Activated effector memory CD4-positive, alpha-beta T cell treated with Interleukin-2 at 50 U/mL for 16 hours (primary cell): ENCODE results near the gene CBLN3.
"Not testable (repeated sequence)": the region's sequence is repeated elsewhere in the genome, so short reads cannot be mapped to it uniquely, and the experiment has no call there.

Source experiments
- DNase-seq: peaks from one replicate; pipeline ENCODE4 v3.0.0-alpha.2; 2020

CBLN3 gene

DNA sequence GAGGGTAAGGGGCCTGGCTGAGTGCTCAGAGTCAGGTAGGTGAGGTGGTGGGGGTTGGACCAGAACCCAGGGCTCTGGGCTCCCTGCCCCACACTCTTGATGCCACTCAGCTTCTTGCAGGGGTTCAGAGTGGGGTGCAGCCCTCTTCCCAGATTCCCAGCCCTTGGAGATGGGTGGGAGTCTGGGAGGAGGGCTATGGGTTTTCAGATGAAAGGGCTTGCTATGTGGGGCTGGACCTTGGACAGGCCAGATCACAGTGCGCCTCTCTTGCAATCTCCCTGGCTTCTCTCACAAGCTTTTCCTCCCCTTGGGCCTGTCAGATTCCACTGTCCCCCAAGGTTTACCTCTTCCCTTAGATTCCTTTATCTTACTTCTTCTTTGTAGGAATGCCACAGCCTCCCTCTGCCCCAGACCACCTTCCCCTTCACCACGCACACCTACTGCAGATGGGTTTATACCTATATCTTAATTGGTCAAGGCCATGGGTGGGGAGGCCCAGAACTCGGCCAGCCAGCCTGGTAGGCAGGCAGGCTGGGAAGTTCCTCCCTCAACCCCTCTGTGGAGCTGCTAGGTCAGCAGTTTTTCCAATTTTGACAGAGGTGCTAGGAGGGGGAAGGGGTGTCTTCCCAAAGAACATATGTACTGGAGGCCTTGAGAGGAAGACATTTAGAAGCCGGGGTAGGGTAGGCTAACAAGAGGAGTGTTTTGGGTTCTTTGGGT is 29.3 kb downstream of the CBLN3 start:
- no peak for DNase-seq

DNA sequence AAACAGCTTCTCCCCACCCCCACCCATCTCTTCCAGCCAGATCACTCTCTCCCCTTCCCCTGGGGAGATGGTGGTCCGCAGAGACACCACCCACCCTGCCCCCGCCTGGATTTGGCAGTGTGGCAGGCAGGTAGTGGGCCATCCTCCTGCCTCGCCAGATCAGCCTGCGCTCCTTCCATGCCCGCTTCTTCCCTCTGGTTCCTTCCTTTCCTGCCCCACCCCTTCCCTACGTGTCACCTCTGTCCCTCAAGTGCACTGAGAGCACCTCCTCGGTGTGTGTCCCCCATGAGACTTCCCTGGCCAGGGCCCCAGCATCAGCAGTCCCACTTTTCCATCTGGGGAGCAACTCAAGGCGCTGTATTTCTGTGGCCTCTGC is 30.0 kb downstream of the CBLN3 start:
- no peak for DNase-seq

DNA sequence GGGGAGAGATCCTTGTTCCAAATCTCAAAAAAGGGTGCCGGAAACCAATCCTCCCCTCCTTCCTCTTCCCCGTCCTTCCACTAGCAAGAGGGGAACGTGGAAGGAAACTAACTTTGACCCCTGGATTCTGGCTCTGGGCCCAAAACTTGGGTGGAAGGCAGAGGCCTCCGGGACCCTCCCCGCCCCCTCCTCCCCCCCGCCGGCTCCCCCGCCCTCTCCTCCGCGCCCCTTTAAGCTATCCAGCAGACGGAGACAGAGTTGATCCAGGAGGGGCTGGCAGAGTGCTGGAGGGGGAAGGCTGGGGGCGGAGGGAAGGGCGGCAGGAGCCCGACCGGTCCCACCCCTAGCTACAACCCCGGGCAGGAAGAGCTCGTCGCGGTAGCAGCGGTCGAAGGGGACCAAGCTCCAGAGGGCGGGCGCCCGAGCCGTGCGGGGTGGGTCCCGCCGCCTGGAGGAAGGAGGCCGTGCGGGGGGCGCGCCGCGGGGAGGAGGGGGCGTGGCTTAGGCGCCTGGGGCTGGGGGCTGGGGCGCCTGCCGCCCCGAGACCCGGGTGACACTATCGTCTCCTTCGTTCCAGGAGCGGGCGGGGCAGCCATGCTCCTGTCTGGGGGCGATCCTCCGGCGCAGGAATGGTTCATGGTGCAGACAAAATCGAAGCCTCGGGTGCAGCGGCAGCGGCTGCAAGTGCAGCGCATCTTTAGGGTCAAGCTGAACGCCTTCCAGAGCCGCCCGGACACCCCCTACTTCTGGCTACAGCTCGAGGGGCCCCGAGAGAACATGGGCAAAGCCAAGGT is 30.6 kb downstream of the CBLN3 start, which contains the start of gene NYNRIN:
TSS of gene NYNRIN (plus strand) at position 351 of the 794 bp plus-strand sequence. CDS start at position 595, 244 bp downstream.
- peak; percentile 14 for DNase-seq

DNA sequence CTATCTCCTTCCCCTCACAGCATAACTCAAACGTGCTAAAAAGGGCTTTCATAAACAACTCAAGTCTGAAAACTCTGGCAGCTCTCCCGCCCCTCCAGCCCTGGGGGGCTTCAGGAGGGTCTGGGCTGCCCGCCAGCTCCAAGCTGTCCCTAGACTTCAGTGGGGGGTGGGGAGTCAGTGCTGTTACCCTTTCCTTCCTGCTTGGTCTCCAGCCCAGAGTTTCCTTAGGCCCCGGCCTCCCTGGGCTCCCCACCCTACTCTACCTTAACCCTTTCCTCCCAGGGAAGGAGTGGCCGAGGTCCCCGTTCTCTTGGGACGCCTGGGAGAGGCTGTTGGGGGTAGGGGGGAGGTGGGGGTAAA is 31.2 kb downstream of the CBLN3 start:
- DNase-seq = no peak

DNA sequence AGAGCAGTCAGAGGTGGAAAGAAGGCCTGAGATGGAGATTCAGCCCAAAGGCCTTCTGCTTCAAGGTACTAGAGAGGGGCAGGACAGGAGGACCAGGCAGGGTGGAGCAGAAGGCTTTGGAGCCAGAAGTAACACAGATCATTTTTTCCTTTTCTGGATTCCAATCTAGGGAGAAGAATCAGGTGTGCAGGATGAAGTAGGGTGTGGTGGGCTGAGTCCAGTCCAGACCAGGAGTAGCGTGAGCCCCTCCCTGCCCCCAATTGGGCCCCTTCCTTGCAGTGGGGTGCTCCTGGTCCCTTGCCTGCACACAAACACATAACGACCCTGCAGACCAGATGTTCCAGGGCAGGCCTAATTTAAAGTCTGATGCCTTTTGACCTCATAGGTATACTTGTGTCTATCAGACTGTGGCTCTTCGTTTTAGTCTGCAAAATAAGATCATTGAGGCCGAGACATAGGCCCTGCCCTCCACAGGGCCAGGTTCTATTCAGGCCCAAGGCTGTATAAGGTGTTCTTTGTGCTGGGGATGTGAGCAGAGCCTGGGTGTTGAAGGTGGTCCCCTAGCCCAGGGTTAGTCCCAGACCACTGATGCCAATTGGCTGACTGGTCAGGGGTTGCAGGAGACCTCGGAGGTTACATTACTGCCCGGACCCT is 31.7 kb downstream of the CBLN3 start:
- DNase-seq = no peak

DNA sequence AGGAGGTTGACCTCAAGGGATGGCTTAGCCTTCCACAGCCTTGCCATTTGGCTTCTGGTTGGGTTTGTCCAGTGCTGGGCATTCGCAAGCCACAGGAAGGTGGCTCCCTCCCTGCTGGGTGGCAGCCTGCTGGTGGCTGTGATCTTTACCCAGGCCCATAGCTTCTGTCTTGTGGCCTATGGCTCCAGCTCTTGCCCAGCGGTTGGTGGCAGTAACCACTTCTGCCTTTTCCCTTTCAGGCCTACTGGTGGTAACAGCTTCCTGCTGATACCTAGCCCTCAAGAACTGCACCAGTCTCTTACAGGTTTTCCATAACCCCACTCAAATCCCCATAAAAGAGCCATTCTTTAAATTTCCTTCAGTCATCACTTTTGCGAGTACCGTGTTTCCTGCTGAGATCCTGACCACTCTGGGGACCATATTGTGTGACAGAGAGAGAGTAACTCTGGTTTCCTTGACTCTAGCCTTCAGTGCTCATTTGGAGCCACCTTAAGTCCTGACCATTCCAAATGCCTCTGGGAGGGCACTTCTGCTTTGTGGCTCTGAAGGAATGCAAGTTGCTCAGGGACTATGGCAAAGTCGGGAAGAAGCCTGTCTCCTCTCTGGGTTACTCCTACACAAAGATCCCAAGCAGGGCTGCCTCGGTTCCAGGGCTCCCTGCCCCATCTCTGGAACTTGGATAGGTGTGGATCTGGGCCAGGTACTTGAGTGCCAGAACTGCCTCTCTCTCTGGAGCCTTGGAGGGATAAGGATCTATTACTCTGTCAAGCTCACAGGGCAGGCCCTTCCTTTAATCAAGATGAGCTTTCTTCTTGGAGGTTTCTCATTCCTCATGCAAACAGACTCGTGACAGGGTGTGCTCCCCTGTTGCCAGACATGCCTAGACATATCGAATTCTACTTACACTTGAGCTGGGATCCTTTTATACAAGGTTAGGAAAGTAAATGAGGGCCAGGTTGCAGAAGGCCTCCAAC is 33.6 kb downstream of the CBLN3 start:
- no peak for DNase-seq

DNA sequence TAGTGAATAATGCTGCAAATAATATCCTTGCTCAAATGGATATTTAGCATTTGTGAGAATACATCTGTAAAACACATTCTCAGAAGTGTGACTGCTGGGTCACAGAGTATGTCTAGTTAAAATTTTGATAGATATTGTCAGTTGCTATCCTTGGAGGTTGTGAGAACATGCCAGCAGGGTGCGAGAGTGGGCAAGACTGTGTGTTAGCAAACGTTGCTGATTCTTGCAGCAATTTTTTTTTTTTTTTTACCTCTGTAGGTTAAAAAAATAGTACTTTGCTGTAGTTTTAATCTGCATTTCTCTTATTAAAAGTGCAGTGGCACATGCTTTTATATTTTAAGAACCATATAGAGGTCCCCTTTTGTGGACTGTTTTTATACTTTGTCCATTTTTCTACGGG is 35.2 kb downstream of the CBLN3 start:
- no peak for DNase-seq

DNA sequence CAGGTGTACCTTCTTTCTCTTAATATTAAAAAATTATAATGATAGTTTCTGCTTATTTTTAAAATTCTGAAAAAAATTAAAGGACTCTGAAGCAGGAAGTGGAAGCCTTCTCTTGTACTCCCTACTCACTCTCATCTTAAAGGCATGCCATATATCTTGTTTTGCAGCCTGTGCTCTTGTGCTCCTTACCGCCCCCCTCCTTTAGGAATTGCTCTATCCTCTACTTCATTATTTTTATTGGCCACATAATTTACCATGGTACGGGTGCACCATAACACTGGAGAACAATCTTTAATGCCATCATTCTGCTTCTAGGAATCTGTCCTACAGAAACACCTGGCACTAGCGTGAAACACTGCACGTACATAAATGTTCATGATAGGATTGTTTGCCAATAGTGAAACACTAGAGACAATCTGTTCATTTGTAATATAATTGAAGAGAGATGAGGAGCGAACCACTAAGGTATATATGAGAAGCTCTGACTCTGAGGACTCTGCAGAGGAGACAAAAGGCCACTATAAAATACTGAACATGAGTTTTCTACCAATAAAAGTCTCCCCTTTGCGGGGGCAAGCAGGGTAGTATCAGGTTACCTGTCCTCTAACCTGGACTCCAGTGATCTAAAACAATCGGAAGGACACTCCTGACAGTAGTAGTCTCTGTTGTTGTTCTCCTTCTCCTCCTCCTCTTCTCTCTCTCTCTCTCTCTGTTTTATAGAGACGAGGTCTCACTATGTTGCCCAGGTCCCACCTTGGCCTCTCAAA is 37.0 kb downstream of the CBLN3 start:
- DNase-seq = no peak

DNA sequence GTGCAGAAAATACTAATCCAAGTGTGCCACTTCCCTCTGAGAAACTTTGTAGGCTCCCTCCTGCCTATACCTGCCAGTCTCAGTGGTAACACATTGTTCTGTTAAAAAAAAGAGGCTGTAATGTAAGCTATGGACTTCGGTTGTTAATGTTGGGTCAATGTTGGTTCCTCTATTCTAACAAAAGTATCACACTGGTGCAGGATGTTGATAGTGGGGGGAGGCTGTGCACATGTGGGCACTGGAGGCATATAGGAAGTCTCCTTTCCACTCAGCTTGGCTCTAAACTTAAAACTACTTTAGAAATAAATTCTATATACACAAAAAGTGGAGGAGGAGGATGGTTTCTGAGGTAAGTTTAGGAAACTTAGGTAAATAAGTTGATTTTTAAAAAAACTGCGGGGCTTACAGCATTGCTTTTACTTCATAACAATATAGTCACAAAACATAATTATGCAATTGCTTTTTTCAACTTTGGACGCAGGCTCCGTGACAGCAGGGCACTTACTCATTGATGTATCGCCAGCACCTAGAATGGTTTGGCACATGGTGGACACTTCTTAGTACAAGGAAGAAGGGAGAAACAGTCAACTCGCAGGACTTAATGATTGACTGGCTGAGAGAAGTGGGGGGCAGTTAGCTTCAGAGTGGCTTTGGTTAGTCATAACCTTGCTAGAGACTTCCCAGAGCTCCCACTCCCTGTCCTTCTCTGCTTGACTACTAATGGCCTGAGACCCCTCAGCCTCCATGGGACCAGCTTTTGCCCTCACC is 38.6 kb downstream of the CBLN3 start:
- DNase-seq = no peak

DNA sequence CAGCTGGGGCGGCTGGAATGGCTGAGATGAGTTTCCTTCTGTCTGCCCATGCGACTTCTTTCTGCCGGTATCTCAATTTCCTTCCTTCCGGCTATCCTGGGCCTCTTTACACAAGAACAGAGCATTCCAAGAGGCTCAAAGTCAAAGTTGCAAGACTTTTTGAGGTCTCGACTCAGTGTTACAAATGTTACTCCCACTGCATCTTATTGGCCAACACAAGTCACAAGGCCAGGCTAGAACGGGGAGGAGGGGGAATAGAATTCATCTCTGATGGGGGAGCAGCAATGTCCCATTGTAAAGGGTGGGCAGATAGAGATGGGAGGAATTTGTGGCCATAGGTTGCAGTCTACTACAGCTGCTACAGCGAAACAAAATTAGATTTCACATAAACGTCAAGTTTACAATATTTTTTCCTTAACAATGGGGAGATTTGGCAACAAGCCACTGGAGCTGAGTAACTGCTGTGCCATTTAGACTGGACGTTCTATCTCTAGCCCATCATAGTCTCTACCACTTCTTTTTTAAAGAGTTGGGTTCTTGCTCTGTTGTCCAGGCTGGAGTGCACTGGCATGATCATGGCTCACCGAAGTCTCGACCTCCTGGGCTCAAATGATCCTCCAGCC is 40.1 kb downstream of the CBLN3 start:
- no peak for DNase-seq

DNA sequence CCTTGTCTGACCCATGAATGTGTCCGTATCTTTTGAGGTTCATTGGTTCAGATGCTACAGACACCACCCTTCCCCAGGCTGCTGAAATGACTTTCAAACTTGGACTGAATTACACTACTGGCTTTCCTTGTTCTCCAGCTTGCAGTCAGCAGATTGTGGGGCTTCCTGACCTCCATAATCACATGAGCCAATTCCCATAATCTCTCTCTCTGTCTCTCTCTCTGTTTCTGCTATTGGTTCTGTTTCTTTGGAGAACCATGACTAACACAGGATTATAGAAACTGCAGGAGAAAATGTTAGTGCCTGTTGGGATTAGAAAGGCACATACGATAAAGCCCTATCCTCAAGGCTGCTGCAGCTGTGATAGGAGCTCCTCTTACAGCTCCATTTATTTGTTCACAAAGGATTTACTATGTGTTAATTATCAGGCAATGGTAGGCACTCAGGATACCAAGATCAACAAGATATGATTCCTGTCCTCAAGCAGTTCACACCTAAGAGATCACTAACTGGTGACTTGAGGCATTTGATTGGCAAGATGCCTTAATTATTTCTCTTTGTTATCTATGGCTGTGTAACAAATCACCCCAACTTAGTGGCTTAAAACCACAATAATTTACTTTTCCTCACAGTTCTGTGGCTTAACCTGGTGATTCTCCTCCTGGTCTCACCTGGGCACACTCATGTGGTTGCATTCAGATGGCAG is 40.8 kb downstream of the CBLN3 start:
- DNase-seq = no peak

DNA sequence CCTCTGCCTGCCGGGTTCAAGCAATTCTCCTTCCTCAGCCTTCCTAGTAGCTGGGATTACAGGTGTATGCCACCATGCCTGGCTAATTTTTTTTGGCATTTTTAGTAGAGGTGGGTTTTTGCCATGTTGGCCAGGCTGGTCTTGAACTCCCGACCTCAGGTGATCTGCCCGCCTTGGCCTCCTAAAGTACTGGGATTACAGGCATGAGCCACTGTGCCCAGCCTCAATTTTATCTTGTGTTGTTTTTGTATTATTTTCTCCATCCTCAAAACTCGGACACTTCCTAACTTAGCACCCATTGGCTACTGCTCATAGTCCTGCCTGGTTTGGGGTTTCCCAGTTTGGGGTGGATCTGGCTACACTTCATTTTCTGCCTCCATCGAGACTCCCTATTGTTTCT is 41.9 kb downstream of the CBLN3 start:
- not testable (repeated sequence) for DNase-seq

DNA sequence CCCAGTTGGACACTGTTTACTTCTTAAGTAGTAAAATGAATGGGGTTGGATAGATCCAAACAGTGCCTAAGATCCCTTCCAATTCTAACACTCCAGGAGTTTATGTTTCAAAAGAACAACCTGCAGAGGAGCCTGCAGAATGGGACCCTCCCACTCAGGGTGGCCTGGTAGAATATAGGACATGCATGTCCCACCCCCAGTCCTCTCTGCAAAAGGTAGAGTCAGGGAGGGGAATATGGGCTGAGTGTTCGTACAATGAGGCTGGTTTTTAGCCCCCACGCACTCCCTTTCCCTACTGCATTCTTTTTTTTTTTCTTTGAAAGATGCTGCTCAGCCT is 42.5 kb downstream of the CBLN3 start:
- DNase-seq = no peak

DNA sequence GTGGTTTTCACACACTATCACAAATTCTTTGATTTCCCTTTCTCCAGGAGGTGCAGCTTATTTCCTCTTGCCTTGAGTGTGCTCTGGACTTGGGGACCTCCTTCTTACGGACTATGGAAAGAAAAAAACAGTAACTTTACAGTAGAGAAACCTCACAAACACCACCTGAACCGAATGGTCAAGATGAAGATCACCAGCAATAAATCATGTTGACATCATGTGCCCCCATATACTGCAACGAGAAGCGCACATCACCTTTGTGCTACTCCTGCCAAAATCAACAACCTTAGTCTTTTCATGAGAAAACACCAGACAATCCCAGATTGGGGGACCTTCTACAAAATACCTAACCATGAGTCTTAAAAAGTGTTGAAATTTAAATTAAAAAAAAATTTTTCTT is 43.9 kb downstream of the CBLN3 start:
- no peak for DNase-seq

DNA sequence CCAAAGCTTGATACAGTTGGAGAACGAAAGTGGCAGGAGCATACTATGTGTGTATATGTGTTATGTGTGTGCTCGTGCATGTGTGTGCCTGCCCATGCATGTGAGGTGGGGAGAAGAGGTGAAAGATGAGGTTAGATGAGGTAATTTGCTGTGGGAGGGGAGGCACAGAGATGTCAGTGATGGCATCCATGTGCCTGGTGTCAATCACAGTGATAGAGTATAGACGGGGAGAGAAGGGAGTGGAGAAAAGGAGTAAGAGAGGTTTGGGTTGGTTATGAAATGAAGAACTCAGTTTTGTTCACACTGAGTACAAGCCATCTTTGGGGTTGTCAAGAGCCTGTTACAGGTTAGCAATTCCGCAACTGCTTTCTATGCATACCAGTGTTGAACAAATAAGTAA is 45.3 kb downstream of the CBLN3 start:
- DNase-seq = no peak

DNA sequence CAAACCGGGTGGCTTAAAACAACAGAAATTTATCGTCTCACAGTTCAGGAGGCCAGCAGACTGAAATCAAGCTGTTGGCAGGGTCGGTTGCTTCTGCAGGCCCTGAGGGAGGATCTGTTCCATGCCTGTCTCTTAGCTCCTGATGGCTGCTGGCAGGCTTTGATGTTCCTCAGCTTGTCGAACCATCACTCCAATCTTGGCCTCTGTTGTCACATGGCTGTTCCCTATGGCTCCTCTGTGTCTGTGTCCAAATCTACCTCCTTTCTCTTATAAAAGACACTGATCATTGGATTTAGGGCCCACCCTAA is 47.5 kb downstream of the CBLN3 start:
- no peak for DNase-seq

DNA sequence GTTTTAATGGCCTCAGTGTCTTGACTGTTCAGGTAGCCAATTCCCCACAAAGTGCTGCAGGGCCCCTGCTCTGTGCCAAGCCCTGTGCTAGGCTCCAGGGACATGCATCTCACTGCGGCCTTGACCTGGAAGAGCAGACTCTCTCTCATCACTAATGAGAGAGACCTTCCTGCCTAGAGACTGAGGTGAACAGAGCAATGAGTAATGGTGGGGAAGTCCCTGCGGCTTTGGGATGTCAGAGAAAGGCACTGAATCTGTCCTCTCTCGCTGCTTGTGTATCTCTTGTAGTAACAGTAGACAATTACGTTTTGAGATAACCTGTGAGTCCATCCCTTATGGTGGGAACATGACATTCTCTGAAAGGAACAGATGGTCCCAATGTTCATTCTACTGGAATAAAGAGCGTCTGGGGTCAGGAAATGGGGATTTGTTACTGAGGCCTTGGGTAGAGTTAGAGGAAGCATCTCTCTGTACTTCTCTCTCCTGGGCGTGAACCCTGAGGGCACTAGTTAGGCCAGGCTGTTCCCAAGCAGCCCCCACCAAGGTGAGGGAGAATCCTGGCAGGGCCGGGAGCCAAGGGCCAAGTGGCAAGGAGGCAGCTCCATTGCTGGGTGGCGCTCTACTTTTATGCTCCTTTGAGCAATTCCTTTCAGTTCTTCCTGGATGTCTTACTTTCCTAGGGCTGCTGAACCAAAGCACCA is 48.0 kb downstream of the CBLN3 start:
- no peak for DNase-seq

DNA sequence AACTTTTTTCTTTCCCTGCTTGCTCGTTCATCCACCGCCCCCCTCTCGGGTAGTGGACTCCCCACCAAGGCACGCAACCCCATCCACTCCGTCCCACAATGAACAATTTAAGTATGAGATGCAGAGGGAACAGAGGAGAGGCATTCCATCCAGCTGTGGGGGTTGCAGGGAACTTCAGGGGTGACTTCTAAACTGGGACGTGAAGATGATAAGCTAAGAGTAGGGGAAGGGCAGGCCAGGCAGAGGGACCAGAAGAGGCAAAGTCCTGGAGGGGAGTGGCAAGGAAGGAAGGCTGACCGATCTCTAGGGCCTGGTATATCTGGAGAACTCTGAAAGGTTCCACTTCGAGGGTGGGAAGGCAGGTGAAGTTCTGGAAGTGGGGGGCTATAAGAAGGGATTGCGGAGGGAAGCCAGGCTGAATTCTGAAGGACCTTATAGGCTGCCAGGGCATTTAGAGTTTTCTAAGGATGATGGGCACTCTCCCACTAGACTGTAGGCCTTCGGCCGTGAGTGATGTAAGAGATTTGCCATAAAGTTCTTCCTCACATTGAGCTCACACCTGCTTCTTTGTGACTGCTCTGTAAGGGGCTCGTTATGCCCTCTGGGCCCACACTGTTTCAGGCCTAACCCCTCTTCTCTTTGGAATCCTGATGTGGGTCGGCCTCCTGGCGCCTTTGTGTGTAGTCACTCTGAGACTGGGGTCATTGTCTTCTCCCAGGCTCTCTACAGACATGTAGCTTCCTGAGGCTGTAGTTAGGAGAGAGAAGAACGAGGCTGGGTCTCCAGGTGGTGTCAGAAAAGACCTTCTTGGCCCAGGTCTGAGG is 49.3 kb downstream of the CBLN3 start:
- no peak for DNase-seq
